Spleen (tissue), 11 donors: ENCODE results near the gene NOTCH3. TPM values are rescaled to one million over a fixed set of nuclear protein-coding genes. Genes with fewer than 3 reads are reported as not detected.

ENCODE experiments used
- DNase-seq: peaks from one replicate; pipeline ENCODE4 v3.0.0-alpha.2; 2020
- H3K27ac ChIP-seq, 8 donors: fragments of 200-600 bp; sonication (generic) in 7 of 8; 1 replicate in 4 of 8; 2 replicates in 4 of 8; pipeline versions ENCODE4 v1.5.0 to v1.8.0; 2016 to 2021; ENCODE audit warnings: inconsistent platforms in 4 of 8, mild to moderate bottlenecking in 4 of 8, moderate library complexity in 1 of 8
- H3K27me3 ChIP-seq, 7 donors: fragments of 200-600 bp; sonication (generic) in 6 of 7; replicated peaks in 1 of 7; 1 replicate in 4 of 7; 2 replicates in 3 of 7; pipeline versions ENCODE4 v1.5.0 to v1.8.0; 2016 to 2021; ENCODE audit warnings: inconsistent platforms in 3 of 7, mild to moderate bottlenecking in 1 of 7
- H3K36me3 ChIP-seq, 6 donors: fragments of 200-600 bp; sonication (generic) in 5 of 6; 1 replicate in 4 of 6; 2 replicates in 2 of 6; pipeline versions ENCODE4 v1.5.0 to v1.8.0; 2016 to 2021; ENCODE audit warnings: inconsistent platforms in 2 of 6
- H3K4me1 ChIP-seq, 6 donors: fragments of 200-600 bp; sonication (generic) in 5 of 6; 1 replicate in 3 of 6; 2 replicates in 3 of 6; pipeline versions ENCODE4 v1.5.0 to v1.8.0; 2016 to 2021; ENCODE audit warnings: inconsistent platforms in 3 of 6
- H3K4me3 ChIP-seq, 8 donors: fragments of 200-600 bp; sonication (generic) in 7 of 8; 1 replicate in 4 of 8; 2 replicates in 4 of 8; pipeline versions ENCODE4 v1.5.0 to v1.8.0; 2016 to 2021; ENCODE audit warnings: inconsistent platforms in 4 of 8, mild to moderate bottlenecking in 4 of 8, moderate library complexity in 2 of 8
- H3K9me3 ChIP-seq, 8 donors: fragments of 200-600 bp; sonication (generic) in 7 of 8; 1 replicate in 4 of 8; 2 replicates in 4 of 8; pipeline versions ENCODE4 v1.5.0 to v1.8.0; 2016 to 2021; ENCODE audit warnings: inconsistent platforms in 4 of 8
- CTCF ChIP-seq, 11 experiments: fragments of 200-600 bp in 7 of 11; fragments of 450-650 bp in 4 of 11; sonication (generic) in 4 of 11; IDR thresholded peaks in 8 of 11; conservative IDR thresholded peaks in 3 of 11; 1 replicate in 7 of 11; 2 replicates in 4 of 11; pipeline versions ENCODE4 v1.4.0 to v1.8.0; 2016 to 2021; ENCODE audit warnings: antibody characterized with exemption in 11 of 11, inconsistent platforms in 4 of 11, mild to moderate bottlenecking in 1 of 11
- POLR2A ChIP-seq, 3 donors: fragments of 450-650 bp; IDR thresholded peaks; one replicate each; pipeline ENCODE4 v1.5.1; 2017; ENCODE audit warnings: antibody characterized with exemption in 3 of 3, mild to moderate bottlenecking in 1 of 3
- POLR2AphosphoS5 ChIP-seq, 3 donors: sonication (generic); formaldehyde crosslinking; IDR thresholded peaks; one replicate each; pipeline ENCODE4 v1.5.1; 2017; ENCODE audit warnings: antibody characterized with exemption in 3 of 3
- WGBS, 5 donors: extraction: QIAGEN DNeasy Blood & Tissue Kit in 3 of 5; methylation state at CpG; one replicate each; pipeline versions ENCODE4 v1.1.5 to v1.1.7; 2013 to 2018; 5-methylcytosine and 5-hydroxymethylcytosine counted together
- intact Hi-C: fragments of 100-400 bp; cut with DNase I; formaldehyde crosslinking; loops from one replicate; pipeline ENCODE4 v1.15.0; 2023; ENCODE audit warnings: low total_unique reads
- polyA plus RNA-seq, 3 donors: library from polyadenylated mRNA; stranded (reverse); fragments of 200-250 nt; gene quantifications; one replicate each; pipeline ENCODE4 v1.2.1, GENCODE V29; 2013
- total RNA-seq, 7 donors: library from RNA; depleted of rRNA in 3 of 7; stranded (reverse); fragments of >200 nt in 3 of 7; fragmentation: NEBNext Ultra II Directional in 4 of 7; extraction: Animal tissue kit (Norgen Biotek cat#: 25700) in 4 of 7; gene quantifications; one replicate each; pipeline versions ENCODE4 v1.1.0 to v1.2.1, GENCODE V29; 2016 to 2021
- donor health status: healthy with polysubstance abuse.
- donor health status: DM: no; HTN: no; CAD: no; lungs with moderate emphysema.
- donor health status: DM: no; HTN: no; CAD: no.
- donor health status: Bipolar disorder and iron deficiency.
- donor health status: healthy.
- donor health status: DM: no; HTN: no; CAD: no.
- donor health status: DM: yes; HTN: yes; CAD: no.

NOTCH3 gene
- total and polyA plus RNA-seq, 10 donors, result 1.4 to 94.9 (median 58.2) TPM

- peak overlapping the region in 5 of 8 donors; percentile 13 to 80 (median 71) for H3K27ac ChIP-seq
- peaks cover 0 to 70% (median 47%) of the 10 kb centered on the region in 6 donors for H3K4me1 ChIP-seq
- no peaks in the 10 kb centered on the region for H3K36me3 ChIP-seq
- no peaks in the 10 kb centered on the region for H3K9me3 ChIP-seq
- TF ChIP-seq POLR2AphosphoS5 (IDR thresholded peaks at IDR 0.05) (no peak), CTCF (IDR thresholded peaks at IDR 0.05 in 8 of 11, conservative IDR thresholded peaks at IDR 0.05 in 3 of 11) (no peak), POLR2A (IDR thresholded peaks at IDR 0.05) (no peak)
- DNase-seq, result no peak
- peak overlapping the region in 5 of 8 donors; percentile 21 to 69 (median 42) for H3K4me3 ChIP-seq
- WGBS, 5 donors, result 78 to 90% (median 85%) methylated on average over 11 to 15 of the region's 15 CpGs
- H3K27me3 ChIP-seq, result peaks cover 2 to 98% (median 45%) of the 10 kb centered on the region in 7 donors
- intact Hi-C loops, result no loop called here
Observed at GRCh38 chr19:15198951-15199660, 1.7 kb downstream of the NOTCH3 start.

GRCh38 chr19:15197942-15198341 lies 2.9 kb downstream of the NOTCH3 start:
- Histone ChIP-seq H3K4me1 (peaks cover 0 to 72% (median 47%) of the 10 kb centered on the region in 6 donors), H3K4me3 (peak overlapping the region in 1 of 8 donors; percentile 36), H3K27ac (peak overlapping the region in 4 of 8 donors; percentile 4 to 45 (median 25)), H3K9me3 (no peaks in the 10 kb centered on the region), H3K36me3 (peaks cover 0 to 4% (median 0%) of the 10 kb centered on the region in 6 donors), H3K27me3 (peaks cover 2 to 99% (median 45%) of the 10 kb centered on the region in 7 donors)
- TF ChIP-seq POLR2A (IDR thresholded peaks at IDR 0.05), result no peak
- no peak for TF ChIP-seq POLR2AphosphoS5 (IDR thresholded peaks at IDR 0.05)
- TF ChIP-seq CTCF (IDR thresholded peaks at IDR 0.05 in 8 of 11, conservative IDR thresholded peaks at IDR 0.05 in 3 of 11), result no peak
- intact Hi-C loops, result no loop called here
- DNase-seq, result no peak
- 32 to 44% (median 39%) methylated on average over 8 of the region's 8 CpGs for WGBS, 5 donors

GRCh38 chr19:15197275-15197941 lies 3.4 kb downstream of the NOTCH3 start:
- H3K4me1 ChIP-seq, result peaks cover 0 to 72% (median 47%) of the 10 kb centered on the region in 6 donors
- H3K4me3 ChIP-seq, result peak overlapping the region in 1 of 8 donors; percentile 36
- H3K27ac ChIP-seq, result peak overlapping the region in 4 of 8 donors; percentile 4 to 45 (median 25)
- H3K27me3 ChIP-seq, result peaks cover 2 to 99% (median 45%) of the 10 kb centered on the region in 7 donors
- intact Hi-C loops, result no loop called here
- TF ChIP-seq CTCF (IDR thresholded peaks at IDR 0.05 in 8 of 11, conservative IDR thresholded peaks at IDR 0.05 in 3 of 11) (no peak), POLR2AphosphoS5 (IDR thresholded peaks at IDR 0.05) (peak; percentile 16 to 56 (median 31))
- H3K9me3 ChIP-seq, result no peaks in the 10 kb centered on the region
- no peak for DNase-seq
- WGBS, 5 donors, result 3 to 16% (median 7%) methylated on average over 6 to 12 of the region's 14 CpGs
- H3K36me3 ChIP-seq, result peaks cover 0 to 7% (median 0%) of the 10 kb centered on the region in 6 donors
